WERI-Rb-1 (cell line): ENCODE measurements around the gene C11orf97.
A peak's percentile ranks its signal among the peaks of the same experiment; 100 is the strongest.
"Not testable (repeated sequence)": the region's sequence is repeated elsewhere in the genome, so short reads cannot be mapped to it uniquely, and the experiment has no call there.

Experiments used
- DNase-seq: peaks from one replicate; pipeline ENCODE4 v3.0.0-alpha.2; 2020
- H3K27ac ChIP-seq: fragments of 250-450 bp; sonication (Bioruptor Pico); 2 replicates; pipeline ENCODE4 v1.5.1; 2020; ENCODE audit warnings: mild to moderate bottlenecking, moderate library complexity
- H3K27me3 ChIP-seq: fragments of 250-450 bp; sonication (Bioruptor Pico); 2 replicates; pipeline ENCODE4 v1.5.1; 2021; ENCODE audit warnings: mild to moderate bottlenecking, low read depth, moderate library complexity; ENCODE audit not compliant: insufficient read depth, severe bottlenecking
- H3K36me3 ChIP-seq: fragments of 250-450 bp; sonication (Bioruptor Pico); 2 replicates; pipeline ENCODE4 v1.5.1; 2020; ENCODE audit warnings: mild to moderate bottlenecking, moderate library complexity
- H3K4me3 ChIP-seq: 2 replicates; pipeline ENCODE4 v1.5.1; 2011; ENCODE audit warnings: low read depth, mild to moderate bottlenecking, control low read depth, low read length
- H3K9me3 ChIP-seq: fragments of 250-450 bp; sonication (Bioruptor Pico); 2 replicates; pipeline ENCODE4 v1.5.1; 2021; ENCODE audit warnings: mild to moderate bottlenecking, moderate library complexity; ENCODE audit not compliant: severe bottlenecking
- TF ChIP-seq, protein P1 (sequence below): IDR thresholded peaks from 2 replicates; pipeline ENCODE4 v1.5.1; 2011; ENCODE audit warnings: low read depth, mild to moderate bottlenecking, control low read depth, inconsistent platforms, low read length

C11orf97 gene

DNA sequence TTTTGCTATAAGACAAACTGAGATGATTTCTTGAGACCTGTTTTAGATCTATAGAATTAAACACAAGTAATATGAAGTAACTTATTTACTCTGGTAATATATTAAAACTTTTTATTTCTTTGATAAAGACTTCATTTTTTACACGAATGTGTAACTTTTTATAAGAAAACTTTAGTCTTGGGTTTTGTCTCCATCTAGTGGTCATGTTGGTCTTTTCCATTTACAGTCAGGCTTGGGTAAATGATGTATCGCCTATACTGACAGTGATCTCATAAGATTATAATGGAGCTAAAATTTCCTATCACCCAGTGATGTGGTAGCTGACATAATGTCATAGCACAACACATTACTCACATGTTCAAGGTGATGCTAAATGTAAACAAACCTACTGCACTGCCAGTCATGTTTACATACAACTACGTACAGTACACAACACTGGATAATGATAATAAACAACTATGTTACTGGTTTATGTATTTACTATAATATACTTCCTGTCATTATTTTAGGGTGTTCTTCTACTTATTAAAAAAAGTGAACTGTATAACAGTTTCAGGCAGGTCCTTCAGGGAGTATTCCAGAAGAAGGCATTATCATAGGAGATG, 7.5 kb upstream of the C11orf97 start:
- Histone ChIP-seq H3K9me3 (no peaks in the 10 kb centered on the region), H3K27ac (no peak overlapping the region), H3K36me3 (no peaks in the 10 kb centered on the region; the same call in 1 of the 2 replicates), H3K27me3 (no peaks in the 10 kb centered on the region), H3K4me3 (no peak overlapping the region)
- DNase-seq: no peak
- TF ChIP-seq, protein P1, sequence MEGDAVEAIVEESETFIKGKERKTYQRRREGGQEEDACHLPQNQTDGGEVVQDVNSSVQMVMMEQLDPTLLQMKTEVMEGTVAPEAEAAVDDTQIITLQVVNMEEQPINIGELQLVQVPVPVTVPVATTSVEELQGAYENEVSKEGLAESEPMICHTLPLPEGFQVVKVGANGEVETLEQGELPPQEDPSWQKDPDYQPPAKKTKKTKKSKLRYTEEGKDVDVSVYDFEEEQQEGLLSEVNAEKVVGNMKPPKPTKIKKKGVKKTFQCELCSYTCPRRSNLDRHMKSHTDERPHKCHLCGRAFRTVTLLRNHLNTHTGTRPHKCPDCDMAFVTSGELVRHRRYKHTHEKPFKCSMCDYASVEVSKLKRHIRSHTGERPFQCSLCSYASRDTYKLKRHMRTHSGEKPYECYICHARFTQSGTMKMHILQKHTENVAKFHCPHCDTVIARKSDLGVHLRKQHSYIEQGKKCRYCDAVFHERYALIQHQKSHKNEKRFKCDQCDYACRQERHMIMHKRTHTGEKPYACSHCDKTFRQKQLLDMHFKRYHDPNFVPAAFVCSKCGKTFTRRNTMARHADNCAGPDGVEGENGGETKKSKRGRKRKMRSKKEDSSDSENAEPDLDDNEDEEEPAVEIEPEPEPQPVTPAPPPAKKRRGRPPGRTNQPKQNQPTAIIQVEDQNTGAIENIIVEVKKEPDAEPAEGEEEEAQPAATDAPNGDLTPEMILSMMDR: peak; percentile 15; the same call in 1 of the 2 replicates

DNA sequence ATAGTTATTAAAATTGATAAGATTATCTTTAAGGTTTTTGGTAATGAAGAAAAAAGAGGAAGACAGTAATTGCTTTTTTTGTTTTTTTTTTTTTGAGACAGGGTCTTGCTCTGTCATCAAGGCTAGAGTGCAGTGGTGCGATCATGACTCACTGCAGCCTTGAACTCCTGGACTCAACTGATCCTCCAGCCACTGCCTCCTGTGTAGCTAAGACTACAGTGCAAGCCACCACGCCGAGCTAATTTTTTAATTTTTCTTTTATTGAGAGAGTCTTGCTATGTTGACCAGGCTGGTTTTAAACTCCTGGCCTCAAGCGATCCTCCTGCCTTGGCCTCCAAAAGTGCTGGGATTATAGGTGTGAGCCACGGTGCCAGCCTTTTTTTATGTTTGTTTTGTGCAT, 5.7 kb upstream of the C11orf97 start:
- not testable (repeated sequence) for H3K9me3 ChIP-seq, H3K27me3 ChIP-seq, H3K36me3 ChIP-seq, H3K27ac ChIP-seq, DNase-seq, H3K4me3 ChIP-seq

DNA sequence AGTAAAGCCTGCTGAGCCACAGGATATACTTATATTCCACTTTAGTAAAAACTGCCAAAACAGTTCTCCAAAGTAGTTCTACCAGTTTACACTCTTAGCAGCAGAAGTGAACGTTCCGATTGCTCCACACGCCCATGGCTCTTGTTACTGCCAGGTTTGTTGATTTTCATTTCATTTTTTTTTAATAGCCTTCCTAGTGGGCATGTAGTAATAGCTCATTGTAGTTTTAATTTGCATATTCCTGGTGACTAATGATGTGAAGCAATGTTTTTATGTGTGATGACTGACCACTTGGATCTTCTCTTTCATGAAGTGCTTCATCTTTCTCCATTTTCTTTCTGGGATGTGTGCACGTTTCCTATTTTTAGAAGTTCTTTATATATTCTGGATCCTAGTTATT, 4.8 kb upstream of the C11orf97 start:
- TF ChIP-seq, protein P1: no peak
- H3K4me3 ChIP-seq: no peak overlapping the region
- H3K36me3 ChIP-seq: no peaks in the 10 kb centered on the region
- H3K27ac ChIP-seq: no peak overlapping the region
- no peaks in the 10 kb centered on the region for H3K27me3 ChIP-seq
- no peaks in the 10 kb centered on the region for H3K9me3 ChIP-seq
- DNase-seq: no peak

DNA sequence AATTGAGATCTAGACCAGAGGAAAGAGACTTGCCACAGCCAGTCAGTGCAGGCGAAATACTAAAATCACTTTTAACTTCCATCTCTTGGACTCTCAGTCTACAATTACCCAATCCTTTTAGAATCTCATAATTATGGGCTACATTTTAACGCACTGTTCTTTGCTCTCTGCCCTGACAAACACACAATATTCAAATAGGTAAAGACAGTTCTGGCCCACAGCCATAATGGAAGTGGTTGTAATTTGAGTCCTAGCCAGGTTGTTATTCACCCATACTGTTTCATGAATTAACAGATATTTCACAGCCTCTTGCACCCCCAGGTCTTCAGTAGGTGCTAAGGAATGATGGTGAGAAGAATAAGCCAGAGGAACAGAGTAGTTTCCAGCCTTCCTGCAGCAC, 830 bp downstream of the C11orf97 start:
- H3K27me3 ChIP-seq: no peaks in the 10 kb centered on the region
- TF ChIP-seq, protein P1: no peak
- no peak for DNase-seq
- no peak overlapping the region for H3K27ac ChIP-seq
- H3K36me3 ChIP-seq: no peaks in the 10 kb centered on the region
- H3K4me3 ChIP-seq: no peak overlapping the region
- no peaks in the 10 kb centered on the region for H3K9me3 ChIP-seq

DNA sequence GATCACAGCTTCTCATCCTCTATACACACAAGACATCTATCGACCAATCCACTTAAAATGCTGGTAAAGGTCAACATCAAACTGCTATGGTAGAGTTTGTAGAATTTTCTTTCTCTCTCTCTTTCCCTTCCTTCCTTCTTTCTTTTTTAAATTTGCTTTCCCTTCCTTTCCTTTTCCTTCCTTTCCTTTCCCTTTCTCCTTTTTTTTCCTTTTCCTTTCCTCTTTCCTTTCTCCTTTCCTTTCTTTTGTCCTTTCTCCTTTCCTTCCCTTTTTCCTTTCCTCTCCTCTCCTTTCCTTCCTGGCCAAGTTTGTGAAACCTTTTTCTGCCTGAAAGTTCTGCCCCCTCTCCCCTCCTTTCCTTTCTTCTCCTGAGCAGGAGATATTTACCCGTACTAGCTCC, 3.1 kb downstream of the C11orf97 start:
- Histone ChIP-seq H3K27me3 (no peaks in the 10 kb centered on the region), H3K4me3 (no peak overlapping the region), H3K36me3 (no peaks in the 10 kb centered on the region), H3K9me3 (no peaks in the 10 kb centered on the region), H3K27ac (no peak overlapping the region)
- TF ChIP-seq, protein P1: no peak
- DNase-seq: no peak

DNA sequence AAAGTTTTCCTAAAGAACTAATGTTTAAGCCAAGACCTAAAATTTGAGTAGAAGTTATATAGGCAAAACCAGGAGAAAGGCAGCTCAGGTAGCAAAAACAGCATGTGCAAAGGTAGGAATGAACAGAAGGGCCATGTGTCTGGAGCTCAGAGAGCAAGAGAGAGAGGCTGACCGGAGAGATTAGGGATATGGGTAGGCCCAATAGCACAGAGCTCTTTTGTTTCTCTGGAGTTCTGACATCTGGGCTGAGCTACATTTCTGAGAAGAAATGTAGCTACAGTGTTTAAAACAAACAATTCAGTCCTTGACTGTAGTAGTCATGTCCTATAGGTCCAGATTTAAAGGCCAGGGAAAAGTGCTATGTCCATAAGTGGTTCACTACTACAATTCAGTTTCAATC, 4.5 kb downstream of the C11orf97 start:
- TF ChIP-seq, protein P1: no peak
- Histone ChIP-seq H3K27me3 (no peaks in the 10 kb centered on the region), H3K4me3 (no peak overlapping the region), H3K27ac (no peak overlapping the region), H3K9me3 (no peaks in the 10 kb centered on the region), H3K36me3 (no peaks in the 10 kb centered on the region)
- no peak for DNase-seq
